ENCODE measurements around the gene FLVCR2.

FLVCR2 gene

GRCh38 chr14:75578102-75578785, at the start of gene FLVCR2:
FLVCR2 (plus strand) TSS chr14:75578620; CDS start chr14:75578973, 353 bp downstream.
- peak; percentile 56 for DNase-seq

GRCh38 chr14:75531256-75531655, 47.2 kb upstream of the FLVCR2 start:
- no peak for DNase-seq

GRCh38 chr14:75531660-75532317, 46.6 kb upstream of the FLVCR2 start:
- DNase-seq: no peak

- no peak for DNase-seq
Measured at GRCh38 chr14:75533791-75534555, 44.4 kb upstream of the FLVCR2 start.

- no peak for DNase-seq
Measured at GRCh38 chr14:75535164-75535898, 43.1 kb upstream of the FLVCR2 start.

- DNase-seq: no peak
Measured at GRCh38 chr14:75537071-75537470, 41.3 kb upstream of the FLVCR2 start.

GRCh38 chr14:75539162-75539560, 39.3 kb upstream of the FLVCR2 start:
- no peak for DNase-seq

GRCh38 chr14:75539561-75540478, 38.6 kb upstream of the FLVCR2 start:
- DNase-seq: no peak

GRCh38 chr14:75540479-75540851, 38.0 kb upstream of the FLVCR2 start:
- no peak for DNase-seq

- DNase-seq: no peak
Measured at GRCh38 chr14:75542588-75543091, 35.8 kb upstream of the FLVCR2 start.

GRCh38 chr14:75543253-75543652, 35.2 kb upstream of the FLVCR2 start:
- no peak for DNase-seq

- DNase-seq: no peak
Measured at GRCh38 chr14:75543786-75544185, 34.6 kb upstream of the FLVCR2 start.

GRCh38 chr14:75545907-75546306, 32.5 kb upstream of the FLVCR2 start:
- no peak for DNase-seq

GRCh38 chr14:75547552-75548250, 30.7 kb upstream of the FLVCR2 start:
- DNase-seq: no peak

GRCh38 chr14:75548544-75548943, 29.9 kb upstream of the FLVCR2 start:
- DNase-seq: no peak

GRCh38 chr14:75549169-75549568, 29.3 kb upstream of the FLVCR2 start:
- DNase-seq: no peak

GRCh38 chr14:75551021-75551420, 27.4 kb upstream of the FLVCR2 start:
- no peak for DNase-seq

- DNase-seq: no peak
Measured at GRCh38 chr14:75553157-75553556, 25.3 kb upstream of the FLVCR2 start.

- no peak for DNase-seq
Measured at GRCh38 chr14:75553761-75554364, 24.6 kb upstream of the FLVCR2 start.

- no peak for DNase-seq
Measured at GRCh38 chr14:75554482-75554881, 23.9 kb upstream of the FLVCR2 start.

GRCh38 chr14:75558440-75558839, 20.0 kb upstream of the FLVCR2 start:
- no peak for DNase-seq

Measured in amniotic stem cell (primary cell).